HEK293 (cell line): Measurements from ENCODE around the gene TLR10.

ENCODE experiments used
- CTCF ChIA-PET: fragments of 350-600 bp; formaldehyde crosslinking; extraction: SDS; loops from one replicate; lab custom pipeline; 2021; ENCODE audit warnings: antibody characterized with exemption; lab: Yijun Ruan, JAX
- POLR2A ChIA-PET: fragments of 300-600 bp; formaldehyde crosslinking; extraction: SDS; loops from one replicate; lab custom pipeline; 2020; ENCODE audit warnings: antibody characterized with exemption, inconsistent platforms; lab: Yijun Ruan, JAX
- H3K27ac ChIP-seq: fragments of 200-500 bp; sonication (Bioruptor generic); 2 replicates; pipeline ENCODE4 v1.5.1; 2014; ENCODE audit warnings: low read depth, low read length, control low read depth, inconsistent platforms; ENCODE audit errors: extremely low read depth
- H3K36me3 ChIP-seq, 2 experiments: fragments of 200-500 bp in 1 of 2; sonication (Bioruptor generic) in 1 of 2; 1 replicate in 1 of 2; 2 replicates in 1 of 2; pipeline ENCODE4 v1.5.1; 2014 to 2017; ENCODE audit warnings: inconsistent platforms in 2 of 2, low read length in 2 of 2; ENCODE audit not compliant: control insufficient read depth in 2 of 2, insufficient read depth in 1 of 2
- H3K4me1 ChIP-seq: fragments of 200-500 bp; sonication (Bioruptor generic); 2 replicates; pipeline ENCODE4 v1.5.1; 2014; ENCODE audit warnings: mild to moderate bottlenecking, low read length, inconsistent platforms; ENCODE audit not compliant: control insufficient read depth, insufficient read depth
- H3K4me3 ChIP-seq: 2 replicates; pipeline ENCODE4 v1.5.1; 2011; ENCODE audit warnings: low read depth, mild to moderate bottlenecking, control low read depth, low read length, moderate library complexity
- H3K9me3 ChIP-seq: fragments of 200-500 bp; sonication (Bioruptor generic); 2 replicates; pipeline ENCODE4 v1.5.1; 2014; ENCODE audit warnings: low read depth, low read length, inconsistent platforms; ENCODE audit not compliant: control insufficient read depth, insufficient read depth
- ATF2 ChIP-seq: fragments of 450-650 bp; formaldehyde crosslinking; IDR thresholded peaks from 2 replicates; pipeline ENCODE4 v1.5.1; 2016; ENCODE audit warnings: missing biosample characterization, missing genetic modification characterization, low read depth
- GLIS1 ChIP-seq: fragments of 450-650 bp; formaldehyde crosslinking; IDR thresholded peaks from 2 replicates; pipeline ENCODE4 v1.5.1; 2016; ENCODE audit warnings: missing biosample characterization, missing genetic modification characterization
- KLF1 ChIP-seq: fragments of 450-650 bp; formaldehyde crosslinking; IDR thresholded peaks from 2 replicates; pipeline ENCODE4 v1.5.1; 2016; ENCODE audit warnings: missing biosample characterization, missing genetic modification characterization
- KLF16 ChIP-seq: fragments of 450-650 bp; formaldehyde crosslinking; IDR thresholded peaks from 2 replicates; pipeline ENCODE4 v1.5.1; 2017; ENCODE audit warnings: missing biosample characterization, missing genetic modification characterization
- PRDM6 ChIP-seq: fragments of 450-650 bp; formaldehyde crosslinking; IDR thresholded peaks from 2 replicates; pipeline ENCODE4 v1.5.1; 2017; ENCODE audit warnings: missing biosample characterization, missing genetic modification characterization
- SCRT2 ChIP-seq: fragments of 450-650 bp; formaldehyde crosslinking; IDR thresholded peaks from 2 replicates; pipeline ENCODE4 v1.5.1; 2016; ENCODE audit warnings: missing biosample characterization, missing genetic modification characterization
- WT1 ChIP-seq: fragments of 450-650 bp; formaldehyde crosslinking; IDR thresholded peaks from 2 replicates; pipeline ENCODE4 v1.5.1; 2016; ENCODE audit warnings: missing biosample characterization, missing genetic modification characterization
- ZBTB44 ChIP-seq: fragments of 450-650 bp; IDR thresholded peaks from 2 replicates; pipeline ENCODE4 v1.5.1; 2018; ENCODE audit warnings: missing biosample characterization, mild to moderate bottlenecking, missing genetic modification characterization
- ZBTB48 ChIP-seq: fragments of 450-650 bp; formaldehyde crosslinking; IDR thresholded peaks from 2 replicates; pipeline ENCODE4 v1.5.1; 2016; ENCODE audit warnings: missing biosample characterization, missing genetic modification characterization
- ZBTB6 ChIP-seq: fragments of 450-650 bp; formaldehyde crosslinking; IDR thresholded peaks from 2 replicates; pipeline ENCODE4 v1.5.1; 2017; ENCODE audit warnings: missing biosample characterization, missing genetic modification characterization
- ZNF140 ChIP-seq: fragments of 450-650 bp; formaldehyde crosslinking; IDR thresholded peaks from 2 replicates; pipeline ENCODE4 v1.5.1; 2016; ENCODE audit warnings: missing biosample characterization, missing genetic modification characterization
- ZNF211 ChIP-seq: fragments of 450-650 bp; formaldehyde crosslinking; IDR thresholded peaks from 2 replicates; pipeline ENCODE4 v1.5.1; 2016; ENCODE audit warnings: low read depth, missing biosample characterization, missing genetic modification characterization
- ZNF221 ChIP-seq: fragments of 450-650 bp; formaldehyde crosslinking; IDR thresholded peaks from 2 replicates; pipeline ENCODE4 v1.5.1; 2017; ENCODE audit warnings: missing biosample characterization, missing genetic modification characterization, borderline replicate concordance
- ZNF394 ChIP-seq: fragments of 450-650 bp; formaldehyde crosslinking; IDR thresholded peaks from 2 replicates; pipeline ENCODE4 v1.5.1; 2016; ENCODE audit warnings: missing biosample characterization, missing genetic modification characterization, mild to moderate bottlenecking, moderate library complexity, borderline replicate concordance
- ZNF404 ChIP-seq: fragments of 450-650 bp; formaldehyde crosslinking; IDR thresholded peaks from 2 replicates; pipeline ENCODE4 v1.5.1; 2017; ENCODE audit warnings: missing biosample characterization, missing genetic modification characterization
- ZNF423 ChIP-seq: fragments of 450-650 bp; formaldehyde crosslinking; IDR thresholded peaks from 2 replicates; pipeline ENCODE4 v1.5.1; 2016; ENCODE audit warnings: missing biosample characterization, missing genetic modification characterization
- ZNF514 ChIP-seq: fragments of 450-650 bp; formaldehyde crosslinking; IDR thresholded peaks from 2 replicates; pipeline ENCODE4 v1.5.1; 2016; ENCODE audit warnings: missing biosample characterization, missing genetic modification characterization
- ZNF548 ChIP-seq: fragments of 450-650 bp; formaldehyde crosslinking; IDR thresholded peaks from 2 replicates; pipeline ENCODE4 v1.5.1; 2016; ENCODE audit warnings: missing biosample characterization, missing genetic modification characterization
- ZNF571 ChIP-seq: fragments of 450-650 bp; formaldehyde crosslinking; IDR thresholded peaks from 2 replicates; pipeline ENCODE4 v1.5.0; 2017; ENCODE audit warnings: missing biosample characterization, missing genetic modification characterization
- ZNF596 ChIP-seq: fragments of 450-650 bp; IDR thresholded peaks from 2 replicates; pipeline ENCODE4 v1.5.0; 2018; ENCODE audit warnings: missing biosample characterization, mild to moderate bottlenecking, missing genetic modification characterization, moderate library complexity
- ZNF626 ChIP-seq: fragments of 450-650 bp; sonication (Bioruptor Pico); formaldehyde crosslinking; IDR thresholded peaks from 2 replicates; pipeline ENCODE4 v1.5.1; 2018; ENCODE audit warnings: missing biosample characterization, missing genetic modification characterization, inconsistent platforms
- ZNF645 ChIP-seq: fragments of 450-650 bp; formaldehyde crosslinking; IDR thresholded peaks from 2 replicates; pipeline ENCODE4; 2016; ENCODE audit warnings: missing biosample characterization, missing genetic modification characterization
- ZNF692 ChIP-seq: fragments of 450-650 bp; formaldehyde crosslinking; IDR thresholded peaks from 2 replicates; pipeline ENCODE4 v1.5.1; 2016; ENCODE audit warnings: missing biosample characterization, missing genetic modification characterization
- ZNF777 ChIP-seq: fragments of 450-650 bp; formaldehyde crosslinking; IDR thresholded peaks from 2 replicates; pipeline ENCODE4 v1.5.1; 2017; ENCODE audit warnings: missing biosample characterization, missing genetic modification characterization, borderline replicate concordance
- ZNF791 ChIP-seq: fragments of 450-650 bp; formaldehyde crosslinking; IDR thresholded peaks from 2 replicates; pipeline ENCODE4 v1.5.1; 2016; ENCODE audit warnings: missing biosample characterization, missing genetic modification characterization
- ZSCAN4 ChIP-seq: fragments of 450-650 bp; formaldehyde crosslinking; IDR thresholded peaks from 2 replicates; pipeline ENCODE4 v1.5.1; 2017; ENCODE audit warnings: missing biosample characterization, missing genetic modification characterization

The TLR10 gene

GRCh38 chr4:38788317-38788716 lies 5.5 kb upstream of the TLR10 start (continued):
- TF ChIP-seq ZBTB44 = no peak
- TF ChIP-seq ZNF777 (tag by site-specific recombination) = no peak
- TF ChIP-seq ZNF626 (tag by site-specific recombination) = no peak

GRCh38 chr4:38787693-38788092 lies 4.9 kb upstream of the TLR10 start:
- H3K4me1 ChIP-seq = no peaks in the 10 kb centered on the region
- H3K36me3 ChIP-seq = no peaks in the 10 kb centered on the region
- ChIA-PET CTCF (no interaction called here), POLR2A (no interaction called here)
- no peak for TF ChIP-seq ZBTB6
- no peak for TF ChIP-seq ZBTB48 (tag by site-specific recombination)
- TF ChIP-seq KLF16 = no peak
- no peak for TF ChIP-seq ZNF791 (tag by site-specific recombination)
- TF ChIP-seq ZNF211 (tag by site-specific recombination) = no peak
- TF ChIP-seq SCRT2 (tag by site-specific recombination) = no peak
- TF ChIP-seq ZNF514 (tag by site-specific recombination) = no peak
- no peak for TF ChIP-seq ZNF394 (tag by site-specific recombination)
- TF ChIP-seq ZNF692 (tag by site-specific recombination) = no peak
- TF ChIP-seq ZNF221 (tag by site-specific recombination) = no peak
- no peak for TF ChIP-seq ZNF404 (tag by site-specific recombination)
- no peak for TF ChIP-seq ZNF571 (tag by site-specific recombination)
- no peak for TF ChIP-seq ZSCAN4 (tag by site-specific recombination)
- no peak for TF ChIP-seq ZNF645 (tag by site-specific recombination)
- no peaks in the 10 kb centered on the region for H3K9me3 ChIP-seq
- no peak overlapping the region for H3K27ac ChIP-seq
- H3K4me3 ChIP-seq = no peak overlapping the region

- Histone ChIP-seq H3K36me3 (no peaks in the 10 kb centered on the region), H3K27ac (no peak overlapping the region), H3K4me3 (no peak overlapping the region), H3K4me1 (no peaks in the 10 kb centered on the region), H3K9me3 (no peaks in the 10 kb centered on the region)
- ChIA-PET POLR2A (no interaction called here), CTCF (interaction anchor here (0.6 to 3.5 kb wide), 3 partner anchors 20 to 104 kb away, joined by 3 to 15 read pairs (median 3); no protein-coding TSS in a partner anchor)
- TF ChIP-seq ATF2 (tag by site-specific recombination) (no peak), ZNF140 (tag by site-specific recombination) (no peak), KLF1 (no peak), WT1 (tag by site-specific recombination) (no peak), ZNF596 (tag by site-specific recombination) (no peak), PRDM6 (tag by site-specific recombination) (no peak), GLIS1 (tag by site-specific recombination) (no peak), ZNF548 (no peak), ZNF423 (no peak)
Measured at GRCh38 chr4:38785901-38786402, 3.2 kb upstream of the TLR10 start.
